GM23338 (cell line): ENCODE data around the gene ING2. TPM values are rescaled to one million over a fixed set of nuclear protein-coding genes. Genes with fewer than 3 reads are reported as not detected.

ENCODE experiments used
- ATAC-seq: fragments of 200-7000 bp; cut with Tn5 transposase; 3 replicates; pipeline ENCODE4 v1.9.1; 2020
- DNase-seq: peaks from one replicate; pipeline ENCODE4 v3.0.0-alpha.2; 2015; ENCODE audit warnings: low spot score
- H2AFZ ChIP-seq: fragments of 200-600 bp; sonication (generic); 2 replicates; pipeline ENCODE4 v1.8.0; 2016; ENCODE audit warnings: antibody characterized with exemption, mild to moderate bottlenecking, moderate library complexity
- H3F3A ChIP-seq: fragments of 200-600 bp; sonication (generic); replicated peaks from 2 replicates; pipeline ENCODE4 v1.8.0; 2017; ENCODE audit warnings: antibody characterized with exemption, mixed run types, low read depth
- H3K27ac ChIP-seq: fragments of 200-600 bp; sonication (generic); 2 replicates; pipeline ENCODE4 v1.6.1; 2016; ENCODE audit warnings: low read depth
- H3K27me3 ChIP-seq: fragments of 200-600 bp; sonication (generic); 2 replicates; pipeline ENCODE4 v1.8.0; 2016; ENCODE audit warnings: mild to moderate bottlenecking, mixed run types, moderate library complexity; ENCODE audit not compliant: insufficient read depth
- H3K36me3 ChIP-seq: fragments of 200-600 bp; sonication (generic); 2 replicates; pipeline ENCODE4 v1.8.0; 2016; ENCODE audit warnings: mild to moderate bottlenecking; ENCODE audit not compliant: insufficient read depth
- H3K4me1 ChIP-seq: fragments of 200-600 bp; sonication (generic); 2 replicates; pipeline ENCODE4 v1.8.0; 2016; ENCODE audit warnings: mild to moderate bottlenecking, moderate library complexity; ENCODE audit not compliant: insufficient read depth
- H3K4me2 ChIP-seq: fragments of 200-600 bp; sonication (generic); 2 replicates; pipeline ENCODE4 v1.7.1; 2017; ENCODE audit warnings: mixed run types
- H3K4me3 ChIP-seq: fragments of 200-600 bp; sonication (generic); 2 replicates; pipeline ENCODE4 v1.6.1; 2016; ENCODE audit warnings: mixed run types
- H3K79me2 ChIP-seq: fragments of 200-600 bp; sonication (generic); replicated peaks from 2 replicates; pipeline ENCODE4 v1.8.0; 2017; ENCODE audit warnings: mild to moderate bottlenecking; ENCODE audit not compliant: insufficient read depth
- H3K9me2 ChIP-seq: fragments of 200-600 bp; sonication (generic); 2 replicates; pipeline ENCODE4 v1.8.0; 2017; ENCODE audit not compliant: insufficient read depth
- H4K20me1 ChIP-seq: fragments of 200-600 bp; sonication (generic); replicated peaks from 2 replicates; pipeline ENCODE4 v1.8.0; 2017; ENCODE audit warnings: mild to moderate bottlenecking; ENCODE audit not compliant: insufficient read depth
- H3K27ac Mint-ChIP-seq: 2 replicates; pipeline ENCODE4 v1.8.0; 2020; ENCODE audit warnings: inconsistent platforms, mild to moderate bottlenecking, moderate library complexity, mixed read lengths
- H3K27me3 Mint-ChIP-seq: 3 replicates; pipeline ENCODE4 v1.8.0; 2022; ENCODE audit warnings: low read depth, mild to moderate bottlenecking, moderate library complexity, mixed read lengths, inconsistent platforms; ENCODE audit not compliant: insufficient read depth, poor library complexity
- H3K36me3 Mint-ChIP-seq: 3 replicates; pipeline ENCODE4 v1.8.0; 2021; ENCODE audit warnings: low read depth, mild to moderate bottlenecking, inconsistent platforms, moderate library complexity, mixed read lengths
- H3K4me1 Mint-ChIP-seq: 3 replicates; pipeline ENCODE4 v1.8.0; 2020; ENCODE audit warnings: mild to moderate bottlenecking, inconsistent platforms, mixed read lengths
- H3K4me3 Mint-ChIP-seq: 3 replicates; pipeline ENCODE4 v1.8.0; 2021; ENCODE audit warnings: moderate library complexity, mild to moderate bottlenecking, inconsistent platforms, mixed read lengths
- H3K9me3 Mint-ChIP-seq: 3 replicates; pipeline ENCODE4 v1.8.0; 2020; ENCODE audit warnings: moderate library complexity, mild to moderate bottlenecking, inconsistent platforms, mixed read lengths
- CREB1 ChIP-seq: fragments of 250-450 bp; sonication (Bioruptor Pico); IDR thresholded peaks from 2 replicates; pipeline ENCODE4 v1.5.0; 2020; ENCODE audit warnings: low read depth, mild to moderate bottlenecking, moderate library complexity
- ETS1 ChIP-seq: IDR thresholded peaks from 2 replicates; pipeline ENCODE4 v1.6.1; 2016; ENCODE audit warnings: antibody characterized with exemption
- EZH2 ChIP-seq: fragments of 200-600 bp; sonication (generic); IDR thresholded peaks from one replicate; pipeline ENCODE4 v1.8.0; 2017; ENCODE audit warnings: antibody characterized with exemption, mild to moderate bottlenecking, low read depth; ENCODE audit not compliant: unreplicated experiment
- EZH2phosphoT487 ChIP-seq: fragments of 200-600 bp; sonication (generic); IDR thresholded peaks from one replicate; pipeline ENCODE4 v1.8.1; 2018; ENCODE audit warnings: antibody characterized with exemption; ENCODE audit not compliant: unreplicated experiment
- JUNB ChIP-seq: IDR thresholded peaks from one replicate; pipeline ENCODE4 v1.6.1; 2016; ENCODE audit warnings: antibody characterized with exemption; ENCODE audit not compliant: unreplicated experiment
- NANOG ChIP-seq: IDR thresholded peaks from 2 replicates; pipeline ENCODE4 v1.6.1; 2016; ENCODE audit warnings: antibody characterized with exemption, borderline replicate concordance
- POLR2AphosphoS5 ChIP-seq: IDR thresholded peaks from 2 replicates; pipeline ENCODE4 v1.6.1; 2016; ENCODE audit warnings: antibody characterized with exemption, low read depth
- REST ChIP-seq: IDR thresholded peaks from one replicate; pipeline ENCODE4 v1.6.1; 2018; ENCODE audit warnings: antibody characterized with exemption; ENCODE audit not compliant: unreplicated experiment
- STAT1 ChIP-seq: IDR thresholded peaks from one replicate; pipeline ENCODE4 v1.6.1; 2016; ENCODE audit warnings: antibody characterized with exemption; ENCODE audit not compliant: unreplicated experiment
- ZNF114 ChIP-seq: fragments of 250-450 bp; sonication (Bioruptor Pico); IDR thresholded peaks from 2 replicates; pipeline ENCODE4 v1.5.0; 2020; ENCODE audit warnings: mild to moderate bottlenecking, moderate library complexity
- ZNF331 ChIP-seq: fragments of 250-450 bp; sonication (Bioruptor Pico); IDR thresholded peaks from 2 replicates; pipeline ENCODE4 v1.5.0; 2020; ENCODE audit warnings: low read depth, mild to moderate bottlenecking, moderate library complexity
- ZNF462 ChIP-seq: fragments of 250-450 bp; sonication (Bioruptor Pico); IDR thresholded peaks from 2 replicates; pipeline ENCODE4 v1.5.0; 2020; ENCODE audit warnings: mild to moderate bottlenecking, moderate library complexity
- polyA plus RNA-seq: library from polyadenylated mRNA; unstranded; fragments of >200 nt; fragmentation: Nextera tagmentation; extraction: Ambion mirVana; gene quantifications from 2 replicates; pipeline ENCODE4 v1.2.1, GENCODE V29; 2016
- total RNA-seq: library from RNA; depleted of rRNA; stranded (reverse); fragments of >200 nt; shearing (Covaris generic); gene quantifications from 2 replicates; pipeline ENCODE4 v1.2.3, GENCODE V29; 2014

The ING2 gene
- total and polyA plus RNA-seq, 2 experiments from 2014 or later: 21.5 to 34.2 TPM

- TF ChIP-seq STAT1 (no peak), JUNB (no peak), EZH2phosphoT487 (no peak), CREB1 (no peak), ETS1 (no peak)
Measured at GRCh38 chr4:183485411-183486160, 19.3 kb upstream of the ING2 start (continued).

GRCh38 chr4:183492791-183493222 is 12.1 kb upstream of the ING2 start:
- Mint-ChIP-seq H3K27ac (no peak overlapping the region), H3K4me1 (peaks cover 11% of the 10 kb centered on the region), H3K27me3 (no peaks in the 10 kb centered on the region), H3K36me3 (peaks cover 6% of the 10 kb centered on the region), H3K9me3 (no peaks in the 10 kb centered on the region; the same call in 2 of the 3 replicates), H3K4me3 (no peak overlapping the region)
- Histone ChIP-seq H3K27me3 (no peaks in the 10 kb centered on the region), H3K9me2 (no peaks in the 10 kb centered on the region), H3F3A (no peaks in the 10 kb centered on the region), H4K20me1 (no peaks in the 10 kb centered on the region), H3K4me3 (no peak overlapping the region), H2AFZ (no peak overlapping the region), H3K36me3 (no peaks in the 10 kb centered on the region; the same call in 1 of the 2 replicates), H3K79me2 (no peaks in the 10 kb centered on the region), H3K4me1 (no peaks in the 10 kb centered on the region), H3K27ac (no peak overlapping the region), H3K4me2 (no peak overlapping the region)
- no peak for ATAC-seq
- DNase-seq: no peak
- TF ChIP-seq NANOG (no peak), POLR2AphosphoS5 (no peak), JUNB (no peak), EZH2phosphoT487 (no peak), EZH2 (no peak), ETS1 (no peak), ZNF331 (no peak), STAT1 (no peak), REST (no peak), ZNF114 (no peak), ZNF462 (CRISPR knock-in tag) (no peak)
